ENCODE measurements around the gene ACYP2.
A peak's percentile ranks its signal among the peaks of the same experiment; 100 is the strongest.
"Not testable (repeated sequence)": the region's sequence is repeated elsewhere in the genome, so short reads cannot be mapped to it uniquely, and the experiment has no call there.

The ACYP2 gene

DNA sequence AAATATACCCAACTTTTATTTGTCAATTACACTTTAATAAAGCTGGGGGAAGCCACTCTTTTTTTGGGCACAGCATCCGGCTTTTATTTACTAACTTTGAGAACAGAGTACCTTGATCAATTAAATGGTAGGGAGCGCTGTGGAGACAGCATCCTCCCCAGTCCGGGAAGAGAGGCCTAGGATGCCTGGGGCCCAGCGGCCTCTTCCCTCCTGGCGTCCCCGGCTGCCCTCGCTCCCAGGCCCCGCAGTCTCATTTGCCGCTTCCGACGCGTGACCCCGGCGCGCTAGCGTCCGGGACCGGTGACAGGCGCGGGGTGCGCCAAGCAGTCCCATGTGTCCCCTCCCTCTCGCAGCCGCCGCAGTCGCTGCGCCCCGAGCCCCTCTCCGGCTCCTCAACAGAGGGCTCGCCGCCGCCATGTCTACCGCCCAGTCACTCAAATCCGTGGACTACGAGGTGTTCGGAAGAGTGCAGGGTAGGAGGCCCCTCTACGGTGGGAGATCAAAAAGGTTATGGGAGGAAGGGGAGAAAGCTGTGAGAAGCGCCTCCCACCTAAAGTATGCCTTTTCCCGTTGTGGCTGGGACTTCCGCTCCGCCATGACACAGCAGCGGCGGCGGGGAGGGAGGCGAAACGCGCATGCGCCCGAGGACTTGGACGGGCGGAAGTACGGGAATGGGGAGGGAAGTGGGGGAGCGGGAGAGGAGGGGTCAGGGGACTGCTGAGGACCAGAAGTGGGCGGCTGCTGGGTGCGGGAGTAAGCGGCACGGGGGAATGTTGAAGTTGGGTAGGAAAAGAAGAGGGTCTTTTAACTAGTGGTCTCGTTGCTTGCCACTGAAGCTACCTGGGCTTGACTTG is at the start of gene ACYP2:
ACYP2 (plus strand) TSS at position 332 of the 854 bp plus-strand sequence.
- peak; percentile 91 for DNase-seq

DNA sequence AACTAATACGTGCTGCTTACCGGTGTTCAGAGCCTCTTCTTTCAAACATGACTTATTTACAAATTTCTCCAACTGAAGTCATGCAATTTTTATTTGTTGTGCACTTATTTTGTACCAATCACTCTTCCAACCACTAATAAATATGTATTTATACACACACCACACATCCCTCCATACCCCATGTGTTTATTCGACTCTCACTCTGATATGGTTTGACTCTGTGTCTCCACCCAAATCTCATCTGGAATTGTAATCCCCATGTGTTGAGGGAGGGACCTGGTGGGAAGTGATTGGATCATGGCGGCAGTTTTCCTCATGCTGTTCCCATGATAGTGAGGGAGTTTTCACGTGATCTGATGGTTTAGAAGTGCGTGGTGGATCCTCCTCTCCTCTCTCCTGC is 49.5 kb upstream of the ACYP2 start:
- DNase-seq = no peak

DNA sequence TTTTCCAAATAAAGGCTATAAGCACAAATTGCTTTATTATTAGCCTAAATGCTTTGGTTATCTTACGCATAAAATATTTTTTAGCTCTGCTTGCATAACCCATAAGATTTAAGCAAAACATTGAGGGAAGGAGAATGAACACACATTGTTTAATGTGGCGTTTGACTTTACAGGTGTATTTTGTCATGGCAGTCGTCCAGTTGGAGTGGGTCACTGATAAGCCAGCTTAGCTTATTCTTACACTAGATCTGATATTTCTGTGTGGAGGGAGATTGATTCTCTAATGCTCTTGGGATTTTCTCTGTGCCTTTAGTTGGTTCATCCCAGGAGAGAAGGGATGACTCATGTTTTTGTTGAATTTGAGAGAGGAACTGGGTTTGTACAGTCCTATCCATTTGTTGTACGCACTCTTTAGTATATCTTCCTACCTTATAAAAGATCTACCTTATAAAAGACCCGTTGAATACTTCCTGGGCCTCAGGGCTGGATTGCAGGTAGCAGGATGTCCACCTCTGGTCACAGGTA is 47.5 kb upstream of the ACYP2 start:
- no peak for DNase-seq

DNA sequence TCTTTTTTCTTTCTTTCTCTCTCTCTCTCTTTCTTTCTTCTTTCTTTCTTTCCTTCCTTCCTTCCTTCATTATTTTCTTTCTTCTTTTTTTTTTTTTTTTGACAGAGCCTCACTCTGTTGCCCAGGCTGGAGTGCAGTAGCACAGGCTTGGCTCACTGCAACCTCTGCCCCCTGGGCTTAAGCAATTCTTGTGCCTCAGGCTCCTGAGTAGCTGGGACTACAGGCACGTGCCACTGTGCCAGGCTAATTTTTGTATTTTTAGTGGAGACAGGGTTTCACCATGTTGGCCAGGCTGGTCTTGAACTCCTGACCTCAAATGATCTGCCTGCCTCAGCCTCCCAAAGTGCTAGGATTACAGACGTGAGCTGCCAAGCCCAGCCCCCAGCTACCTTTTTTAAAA is 42.9 kb upstream of the ACYP2 start:
- not testable (repeated sequence) for DNase-seq

DNA sequence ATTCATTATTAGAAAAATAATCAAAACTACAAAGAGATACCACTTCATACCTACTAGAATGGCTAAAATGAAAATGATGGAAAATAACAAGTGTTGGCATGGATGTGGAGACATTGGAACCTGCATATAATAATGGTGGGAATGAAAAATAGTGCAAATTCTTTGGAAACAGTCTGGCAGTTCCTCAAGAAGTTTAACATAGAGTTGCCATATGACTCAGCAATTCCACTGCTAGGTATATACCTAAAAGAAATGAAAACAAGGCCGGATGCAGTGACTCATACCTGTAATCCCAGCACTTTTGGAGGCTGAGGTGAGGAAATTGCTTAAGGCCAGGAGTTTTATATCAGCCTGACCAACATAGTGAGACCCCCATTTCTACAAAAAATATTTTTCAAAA is 41.6 kb upstream of the ACYP2 start:
- DNase-seq = no peak

DNA sequence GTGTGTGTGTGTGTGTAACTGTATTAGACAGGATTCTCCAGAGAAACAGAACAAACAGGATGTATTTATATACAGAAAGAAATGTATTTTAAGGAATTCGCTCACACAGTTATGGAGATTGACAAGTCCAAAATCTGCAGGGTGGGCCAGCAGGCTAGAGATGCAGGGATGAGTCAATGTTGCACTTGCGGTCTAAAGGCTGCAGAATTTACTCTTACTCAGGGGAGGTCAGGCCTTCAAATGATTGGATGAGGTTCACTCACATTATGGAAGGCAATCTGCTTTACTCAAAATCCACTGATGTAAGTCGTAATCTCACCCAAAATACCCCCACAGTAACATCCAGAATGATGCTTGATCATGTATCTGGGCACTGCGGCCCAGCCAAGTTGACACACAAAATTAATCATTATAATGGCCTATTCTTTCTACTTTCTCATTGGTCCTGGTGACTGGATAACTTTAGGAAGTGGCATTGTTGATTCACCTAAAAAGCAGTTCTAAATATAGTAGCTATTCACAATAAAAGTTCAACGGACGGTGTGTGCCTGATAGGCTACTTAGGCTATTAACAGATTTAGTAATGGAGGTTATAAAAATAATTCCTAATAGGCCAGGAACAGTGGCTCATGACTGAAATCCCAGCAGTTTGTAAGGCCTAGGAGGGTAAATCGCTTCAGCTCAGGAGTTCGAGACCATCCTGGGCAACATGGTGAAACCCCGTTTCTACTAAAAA is 40.6 kb upstream of the ACYP2 start:
- DNase-seq = no peak

DNA sequence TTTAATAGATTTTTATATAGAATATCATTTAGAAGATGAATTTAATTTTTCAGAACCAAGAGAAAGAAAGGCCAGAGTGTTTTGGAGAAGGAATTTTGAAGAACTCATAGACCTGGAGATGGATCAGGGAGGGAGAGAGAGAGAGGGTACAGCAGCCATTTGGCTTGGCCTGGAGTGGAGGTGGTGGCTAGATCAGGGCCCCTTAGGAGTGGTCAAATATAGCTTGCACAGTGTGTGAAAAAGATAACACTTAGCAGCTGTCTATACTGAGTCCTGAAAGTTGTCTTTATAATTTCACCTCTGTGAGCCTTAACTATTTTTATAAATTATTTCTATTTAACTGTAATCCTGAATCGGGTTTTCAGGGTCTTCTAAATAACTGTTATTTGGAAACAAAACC is 38.8 kb upstream of the ACYP2 start:
- no peak for DNase-seq

DNA sequence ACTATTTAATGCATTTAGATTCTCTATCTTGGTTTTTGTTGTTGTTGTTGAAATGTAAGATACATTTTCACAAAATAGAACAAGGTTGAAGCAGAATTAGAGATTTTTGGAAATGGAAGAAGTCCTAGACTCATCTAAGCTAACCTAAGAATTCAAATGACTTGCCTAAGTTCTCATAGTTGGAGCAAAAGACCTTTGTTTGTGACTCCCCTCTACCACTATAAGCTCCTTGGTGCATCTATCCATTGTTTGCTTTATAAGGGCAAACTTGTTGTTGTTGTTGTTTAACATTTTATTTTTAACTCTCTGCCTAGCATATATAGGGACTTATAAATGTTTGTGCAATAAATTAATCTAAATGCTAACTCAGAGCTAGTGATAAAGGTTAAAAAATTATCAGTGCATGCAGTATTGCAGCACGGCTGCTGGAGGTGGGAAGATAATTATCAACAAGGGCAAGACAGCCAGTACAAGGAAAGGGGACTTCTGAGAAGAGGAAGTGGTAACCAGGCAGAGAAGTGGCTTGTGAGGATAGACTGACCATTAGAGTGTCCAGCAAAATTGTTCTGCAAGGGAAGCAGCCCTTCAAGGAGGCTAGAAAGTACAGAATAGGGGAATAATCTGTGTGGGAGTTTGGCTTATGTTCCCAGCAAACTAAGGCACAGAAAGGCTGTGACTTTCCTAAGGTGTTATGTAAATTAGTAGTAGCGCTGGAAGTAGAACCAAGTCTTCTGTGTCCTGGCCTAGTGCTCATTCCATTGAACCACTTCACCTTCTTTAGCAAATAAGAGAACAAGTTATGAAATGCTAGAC is 38.1 kb upstream of the ACYP2 start:
- DNase-seq = no peak

DNA sequence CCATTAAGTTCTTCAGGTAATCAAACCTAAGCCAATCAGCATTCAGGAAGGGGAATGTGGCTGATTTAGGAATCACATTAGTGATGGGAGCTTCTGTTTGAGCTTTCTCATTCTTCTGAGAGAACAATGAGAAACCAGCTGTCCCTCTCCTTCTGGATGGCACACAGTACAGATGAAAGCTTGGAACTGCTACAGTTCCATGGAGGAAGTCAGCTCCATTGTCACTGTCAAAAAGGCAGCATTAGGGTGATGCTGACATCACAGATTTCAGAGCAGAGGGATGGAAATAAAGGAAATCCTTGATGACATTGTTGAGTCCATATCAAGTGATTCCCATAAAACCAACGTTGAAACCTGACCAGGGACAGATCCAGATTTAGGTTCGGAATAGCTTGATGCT is 36.1 kb upstream of the ACYP2 start:
- DNase-seq = no peak

DNA sequence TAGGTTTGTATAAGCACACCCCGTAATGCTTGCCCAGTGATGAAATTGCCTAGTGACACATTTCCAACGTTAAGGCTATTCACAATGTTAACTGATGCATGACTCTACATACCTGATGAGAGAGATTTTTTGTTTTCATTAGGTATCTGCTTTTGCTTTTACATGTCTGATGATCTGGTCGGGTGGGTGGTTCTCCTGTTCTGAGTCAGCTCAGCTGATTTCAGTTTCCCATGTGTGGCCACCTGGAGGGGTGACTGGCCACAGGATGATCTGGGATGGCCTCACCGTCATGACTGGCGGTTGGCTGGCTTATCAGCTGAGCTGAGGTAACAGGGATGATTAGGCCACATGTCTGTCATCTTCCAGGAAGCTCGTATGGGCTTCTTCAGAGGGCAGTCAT is 33.8 kb upstream of the ACYP2 start:
- DNase-seq = no peak

DNA sequence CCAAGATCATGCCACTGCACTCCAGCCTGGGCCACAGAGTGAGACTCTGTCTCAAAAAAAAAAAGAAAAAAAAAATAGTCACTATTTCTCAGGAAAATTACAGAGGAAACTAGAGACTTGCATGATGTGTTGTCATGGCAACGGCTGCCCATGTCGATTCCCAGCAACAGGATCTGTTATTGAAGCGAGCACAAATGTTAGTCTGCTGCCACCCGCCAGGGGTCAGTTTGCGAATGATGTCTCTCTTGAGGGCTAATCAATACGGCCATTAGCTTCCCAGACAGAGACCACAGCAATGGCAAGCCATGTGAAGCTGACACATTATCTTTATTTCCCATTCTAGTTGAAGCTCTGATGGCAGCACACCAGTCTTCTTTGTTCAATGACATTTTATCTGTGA is 32.4 kb upstream of the ACYP2 start:
- no peak for DNase-seq

DNA sequence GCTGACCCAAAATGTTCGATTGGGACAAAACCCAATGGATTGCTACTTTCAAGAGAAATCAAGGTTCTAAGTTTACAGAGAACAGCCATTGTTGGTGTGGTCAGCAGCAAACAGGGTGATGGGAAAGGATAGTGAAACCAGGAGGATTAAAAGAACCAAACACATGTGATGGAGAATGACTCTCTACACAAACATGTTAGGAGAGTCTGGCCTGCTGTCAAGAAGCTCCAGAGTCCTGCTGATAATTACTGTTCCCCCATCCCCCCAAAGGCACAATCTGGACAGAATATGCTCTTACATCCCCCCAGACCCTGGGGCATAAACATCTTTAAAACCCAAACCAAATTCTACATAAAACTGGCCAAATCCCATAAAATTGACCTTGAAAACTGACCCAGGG is 32.0 kb upstream of the ACYP2 start:
- no peak for DNase-seq

DNA sequence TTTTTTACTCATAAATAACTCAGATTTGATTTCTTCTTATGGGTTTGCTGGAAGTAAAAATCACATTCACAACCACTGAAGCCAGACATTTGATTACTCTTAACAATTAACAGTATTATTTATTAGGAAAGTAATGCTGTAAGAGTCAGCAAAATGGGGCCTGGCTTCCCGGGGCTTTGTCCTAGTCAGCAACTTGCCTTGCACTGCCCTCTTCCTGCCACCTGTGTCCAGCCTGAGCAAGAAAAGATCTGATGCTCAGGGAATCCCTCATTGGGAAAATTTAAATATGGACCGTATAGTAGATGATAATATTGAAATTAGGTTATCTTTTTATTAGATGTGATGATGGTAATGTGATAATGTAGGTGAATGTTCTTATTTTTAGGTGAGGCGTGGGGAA is 30.8 kb upstream of the ACYP2 start:
- DNase-seq = no peak

DNA sequence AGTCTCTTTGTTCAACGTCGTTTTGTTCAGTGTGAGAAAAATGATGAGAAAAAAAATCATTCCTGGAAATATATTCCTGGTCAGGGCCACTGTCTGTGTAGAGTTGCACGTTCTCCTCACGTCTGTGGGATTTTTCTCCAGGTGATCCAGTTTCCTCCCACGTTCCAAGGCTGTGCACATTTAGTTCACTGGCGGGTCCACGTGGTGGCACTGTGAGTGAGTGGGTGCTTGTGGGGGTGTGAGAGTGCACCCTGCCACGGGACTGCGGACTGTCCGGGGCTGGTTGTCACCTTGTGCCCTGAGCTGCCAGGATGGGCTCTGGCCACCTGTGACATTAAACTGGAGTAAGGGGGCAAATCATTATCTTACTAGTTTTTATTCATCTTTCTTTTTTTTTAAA is 30.3 kb upstream of the ACYP2 start:
- no peak for DNase-seq

DNA sequence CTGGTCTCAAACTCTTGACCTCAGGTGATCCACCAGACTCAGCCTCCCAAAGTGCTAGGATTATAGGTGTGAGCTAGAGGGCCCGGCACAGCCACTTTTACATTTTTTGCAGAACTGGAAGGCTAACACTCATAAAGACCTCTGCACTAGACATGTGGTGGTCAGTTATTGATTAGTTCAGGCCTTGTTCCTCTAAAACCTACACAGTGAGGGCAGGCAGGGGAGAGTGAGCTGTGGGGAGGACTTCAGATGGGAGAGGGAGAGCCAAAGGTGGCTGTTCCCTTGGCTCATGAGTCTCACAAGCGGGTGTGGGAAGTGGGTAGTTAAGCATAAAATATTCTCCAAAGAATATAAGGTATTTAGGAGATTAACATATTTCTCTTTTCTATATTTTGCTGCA is 29.3 kb upstream of the ACYP2 start:
- no peak for DNase-seq

DNA sequence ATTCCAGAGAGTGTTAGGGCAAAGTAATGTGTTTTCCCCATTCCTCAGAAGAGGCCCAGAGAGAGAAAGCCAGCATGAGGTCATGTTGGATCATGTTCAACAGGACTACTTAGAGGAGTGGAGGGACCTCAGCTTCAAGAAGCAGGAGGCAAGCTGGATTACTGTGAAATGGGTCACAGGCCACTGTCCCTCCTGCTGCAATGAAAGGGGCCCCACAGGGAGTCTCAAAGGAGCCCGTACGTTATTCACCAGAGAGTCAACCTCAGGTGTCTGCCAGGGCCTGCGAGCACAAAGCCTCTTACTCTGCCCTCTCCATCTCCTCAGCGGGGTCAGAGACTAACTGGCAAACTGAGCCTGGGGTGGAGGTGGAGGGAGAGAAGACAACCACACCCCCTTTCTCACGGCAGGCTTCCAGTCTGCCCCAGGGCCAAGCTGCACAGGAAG is 27.2 kb upstream of the ACYP2 start:
- DNase-seq = no peak

DNA sequence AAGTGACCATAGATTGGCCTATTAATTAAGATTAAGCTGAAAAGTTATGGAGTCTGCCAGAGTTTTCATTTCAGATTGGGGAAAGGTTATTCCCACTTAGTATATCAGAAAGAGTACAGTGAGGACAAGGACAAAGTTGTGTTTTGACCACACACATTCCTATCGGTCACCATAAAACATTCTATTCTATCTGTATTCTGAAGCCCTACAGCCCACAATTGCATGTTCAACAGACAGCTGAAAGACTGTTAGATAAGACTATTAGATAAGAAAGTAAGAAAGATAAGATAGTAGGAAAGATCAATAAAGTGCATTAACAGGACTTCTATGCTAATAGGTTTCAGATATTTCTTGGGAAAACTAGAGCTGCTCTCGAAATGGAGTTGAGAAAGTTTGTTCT is 26.7 kb upstream of the ACYP2 start:
- DNase-seq = no peak

DNA sequence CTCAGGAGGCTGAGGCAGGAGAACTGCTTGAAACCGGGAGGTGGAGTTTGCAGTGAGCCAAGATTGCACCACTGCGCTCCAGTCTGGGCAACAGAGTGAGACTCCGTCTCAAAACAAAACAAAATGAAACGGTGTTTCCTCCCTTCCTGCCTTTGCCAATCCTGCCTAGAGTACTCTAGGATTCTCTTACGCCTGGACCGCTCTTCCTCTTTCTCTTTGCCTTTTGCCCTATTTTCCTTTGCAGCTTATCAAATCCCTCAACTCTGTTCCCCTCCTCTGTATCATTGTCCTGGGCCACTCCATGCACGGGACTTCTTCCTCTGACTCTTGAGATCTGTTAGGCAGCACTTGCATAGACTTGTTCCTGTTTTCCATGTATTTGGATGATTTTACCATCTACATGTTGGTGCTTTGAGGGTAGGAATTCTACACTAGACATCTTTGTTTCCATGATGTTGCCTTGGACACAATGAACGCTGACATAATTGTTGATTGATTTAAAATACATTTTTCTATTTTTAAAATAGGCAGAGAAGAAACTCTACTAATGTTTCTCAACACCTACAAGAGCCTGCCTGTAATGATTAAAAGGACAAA is 24.8 kb upstream of the ACYP2 start:
- DNase-seq = no peak

DNA sequence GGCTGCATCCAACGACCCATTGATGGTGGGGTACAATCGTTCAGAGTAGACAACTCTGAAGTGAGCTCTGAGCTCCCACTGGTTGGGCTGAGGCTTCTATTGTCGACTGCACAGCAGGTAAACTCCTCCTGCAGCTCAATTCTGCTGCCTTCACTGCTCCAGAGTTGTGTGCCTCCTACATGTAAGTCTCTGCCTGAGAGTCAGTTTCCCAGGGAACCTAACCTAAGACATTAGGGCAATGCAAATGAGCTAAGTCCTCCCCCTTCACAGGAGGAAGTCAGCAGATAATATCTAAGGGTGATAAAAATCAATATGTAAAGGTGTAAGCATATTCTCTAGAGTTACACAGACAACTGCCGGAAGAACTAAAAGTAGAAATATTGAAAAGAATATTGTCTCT is 22.5 kb upstream of the ACYP2 start:
- no peak for DNase-seq

DNA sequence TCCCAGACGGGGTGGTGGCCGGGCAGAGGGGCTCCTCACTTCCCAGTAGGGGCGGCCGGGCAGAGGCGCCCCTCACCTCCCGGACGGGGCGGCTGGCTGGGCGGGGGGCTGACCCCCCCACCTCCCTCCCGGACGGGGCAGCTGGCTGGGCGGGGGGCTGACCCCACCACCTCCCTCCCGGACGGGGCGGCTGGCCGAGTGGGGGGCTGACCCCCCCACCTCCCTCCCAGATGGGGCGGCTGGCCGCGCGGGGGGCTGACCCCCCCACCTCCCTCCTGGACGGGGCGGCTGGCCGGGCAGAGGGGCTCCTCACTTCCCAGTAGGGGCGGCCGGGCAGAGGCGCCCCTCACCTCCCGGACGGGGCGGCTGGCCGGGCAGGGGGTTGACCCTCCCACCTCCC is 20.0 kb upstream of the ACYP2 start:
- DNase-seq = not testable (repeated sequence)

DNA sequence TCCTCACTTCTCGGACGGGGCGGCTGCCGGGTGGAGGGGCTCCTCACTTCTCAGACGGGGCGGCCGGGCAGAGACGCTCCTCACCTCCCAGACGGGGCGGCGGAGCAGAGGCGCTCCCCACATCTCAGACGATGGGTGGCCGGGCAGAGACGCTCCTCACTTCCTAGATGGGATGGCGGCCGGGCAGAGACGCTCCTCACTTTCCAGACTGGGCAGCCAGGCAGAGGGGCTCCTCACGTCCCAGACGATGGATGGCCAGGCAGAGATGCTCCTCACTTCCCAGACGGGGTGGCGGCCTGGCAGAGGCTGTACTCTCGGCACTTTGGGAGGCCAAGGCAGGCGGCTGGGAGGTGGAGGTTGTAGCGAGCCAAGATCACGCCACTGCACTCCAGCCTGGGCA is 19.3 kb upstream of the ACYP2 start:
- DNase-seq = not testable (repeated sequence)

DNA sequence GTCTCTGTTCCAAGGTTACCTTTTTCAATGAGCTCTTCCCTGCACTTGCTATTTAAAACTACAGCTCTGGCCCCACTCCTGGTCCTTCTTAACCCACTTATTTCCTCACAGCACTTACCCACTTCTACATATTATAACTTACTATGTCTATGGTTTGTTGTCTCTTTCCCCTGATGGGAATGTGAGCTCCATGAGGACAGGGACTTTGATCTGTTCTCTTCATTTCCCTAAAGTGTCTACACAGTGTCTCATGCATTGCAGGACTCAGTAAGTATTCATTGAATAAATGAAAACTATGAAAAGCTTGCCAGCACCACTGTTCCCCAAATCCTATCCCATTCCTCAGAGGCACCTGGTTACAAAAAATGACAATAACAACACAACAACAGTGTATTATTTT is 18.3 kb upstream of the ACYP2 start:
- DNase-seq = no peak

DNA sequence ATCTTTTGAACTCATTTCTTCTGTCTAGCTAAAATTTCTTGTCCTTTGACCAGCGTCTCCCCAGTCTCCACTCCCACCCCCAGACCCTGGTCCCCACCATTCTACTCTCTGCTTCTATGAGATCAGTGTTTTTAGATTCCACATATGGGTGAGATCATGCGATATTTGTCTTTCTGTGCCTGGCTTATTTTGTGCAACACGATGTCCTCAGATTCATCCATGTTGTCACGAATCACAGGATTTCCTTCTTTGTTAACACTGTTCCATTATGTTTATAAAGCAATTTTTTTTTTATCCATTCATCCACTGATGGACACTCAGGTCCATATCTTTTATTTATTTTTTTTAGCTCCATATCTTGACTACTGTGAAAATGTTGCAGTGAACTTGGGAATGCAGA is 16.0 kb upstream of the ACYP2 start:
- DNase-seq = no peak

All from NCI-H446 treated with DMSO at 0.1 percent for 48 hours (cell line).